Activated T-helper 1 cell treated with anti-CD3 and anti-CD28 coated beads, Interleukin-12 subunit alpha, Interleukin-12 subunit beta, Interleukin-2, Interleukin-4 antibody, amounts not matched to agents 30 ng/mL and 10 ng/mL and 1 ng/mL, durations not matched to agents 14 hours and 24 hours and 36 hours (primary cell): ENCODE data around the gene LTV1. TPM values are rescaled to one million over a fixed set of nuclear protein-coding genes. Genes with fewer than 3 reads are reported as not detected.
A peak's percentile ranks its signal among the peaks of the same experiment; 100 is the strongest.

Experiments used
- DNase-seq: peaks from one replicate; pipeline ENCODE4 v3.0.0; 2021; ENCODE audit warnings: low spot score
- H3K27ac Mint-ChIP-seq: one replicate; pipeline ENCODE4 v1.8.0; 2021; ENCODE audit warnings: mild to moderate bottlenecking, mixed read lengths
- H3K27me3 Mint-ChIP-seq: one replicate; pipeline ENCODE4 v1.8.0; 2022; ENCODE audit warnings: mild to moderate bottlenecking, moderate library complexity, mixed read lengths; ENCODE audit not compliant: insufficient read depth
- H3K36me3 Mint-ChIP-seq: one replicate; pipeline ENCODE4 v1.8.0; 2021; ENCODE audit warnings: low read depth, mixed read lengths
- H3K4me1 Mint-ChIP-seq: one replicate; pipeline ENCODE4 v1.8.0; 2021; ENCODE audit warnings: low read depth, mixed read lengths
- H3K4me3 Mint-ChIP-seq: one replicate; pipeline ENCODE4 v1.8.0; 2021; ENCODE audit warnings: mild to moderate bottlenecking, moderate library complexity, mixed read lengths
- H3K9me3 Mint-ChIP-seq: one replicate; pipeline ENCODE4 v1.8.0; 2021; ENCODE audit warnings: mixed read lengths
- intact Hi-C: fragments of 100-400 bp; cut with micrococcal nuclease; formaldehyde crosslinking; loops from one replicate; pipeline ENCODE4 v1.15.1; 2024
- total RNA-seq: library from RNA; stranded (reverse); gene quantifications from 2 replicates; pipeline ENCODE4 v1.2.3, GENCODE V29; 2022

The LTV1 gene
- total RNA-seq, 1 donor from 2014 or later = 63.0 TPM

DNA sequence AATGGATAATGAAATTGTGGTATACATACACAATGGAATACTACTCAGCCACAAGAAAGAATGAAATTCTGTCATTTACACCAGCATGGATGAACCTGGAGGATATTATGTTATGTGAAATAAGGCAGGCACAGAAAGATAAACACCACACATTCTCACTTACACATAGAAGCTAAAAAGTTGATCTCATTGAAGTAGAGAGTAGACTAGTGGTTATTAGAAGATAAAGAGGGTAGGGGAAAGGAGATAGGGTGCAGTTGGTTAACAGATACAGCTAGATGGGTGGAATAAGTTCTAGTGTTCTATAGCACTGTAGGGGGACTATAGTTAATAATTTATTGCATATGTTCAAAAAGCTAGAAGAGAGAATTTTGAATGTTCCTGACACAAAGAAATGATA, 25.5 kb upstream of the LTV1 start:
- Mint-ChIP-seq H3K4me1 (peaks cover under 1% of the 10 kb centered on the region), H3K36me3 (no peaks in the 10 kb centered on the region), H3K9me3 (no peaks in the 10 kb centered on the region), H3K27me3 (no peaks in the 10 kb centered on the region), H3K4me3 (no peak overlapping the region), H3K27ac (no peak overlapping the region)
- intact Hi-C loops = no loop called here
- no peak for DNase-seq

GRCh38 chr6:143821359-143821758, 21.8 kb upstream of the LTV1 start:
- no peak for DNase-seq
- intact Hi-C loops = no loop called here

GRCh38 chr6:143822584-143823024, 20.5 kb upstream of the LTV1 start:
- DNase-seq = no peak
- Mint-ChIP-seq H3K4me1 (no peaks in the 10 kb centered on the region), H3K4me3 (no peak overlapping the region), H3K36me3 (peaks cover 6% of the 10 kb centered on the region), H3K27me3 (no peaks in the 10 kb centered on the region), H3K9me3 (no peaks in the 10 kb centered on the region), H3K27ac (no peak overlapping the region)
- intact Hi-C loops = no loop called here

More at GRCh38 chr6:143821359-143821758, 21.8 kb upstream of the LTV1 start:
- no peaks in the 10 kb centered on the region for H3K9me3 Mint-ChIP-seq
- H3K4me1 Mint-ChIP-seq = no peaks in the 10 kb centered on the region
- H3K27ac Mint-ChIP-seq = no peak overlapping the region
- H3K4me3 Mint-ChIP-seq = no peak overlapping the region
- H3K36me3 Mint-ChIP-seq = peaks cover 6% of the 10 kb centered on the region
- H3K27me3 Mint-ChIP-seq = no peaks in the 10 kb centered on the region

- no peaks in the 10 kb centered on the region for H3K4me1 Mint-ChIP-seq
- no peak for DNase-seq
- intact Hi-C loops = no loop called here
- no peaks in the 10 kb centered on the region for H3K9me3 Mint-ChIP-seq
- peaks cover 6% of the 10 kb centered on the region for H3K36me3 Mint-ChIP-seq
- no peak overlapping the region for H3K27ac Mint-ChIP-seq
- no peak overlapping the region for H3K4me3 Mint-ChIP-seq
- no peaks in the 10 kb centered on the region for H3K27me3 Mint-ChIP-seq
These were observed 19.6 kb upstream of the LTV1 start for GRCh38 chr6:143823548-143823947.

DNA sequence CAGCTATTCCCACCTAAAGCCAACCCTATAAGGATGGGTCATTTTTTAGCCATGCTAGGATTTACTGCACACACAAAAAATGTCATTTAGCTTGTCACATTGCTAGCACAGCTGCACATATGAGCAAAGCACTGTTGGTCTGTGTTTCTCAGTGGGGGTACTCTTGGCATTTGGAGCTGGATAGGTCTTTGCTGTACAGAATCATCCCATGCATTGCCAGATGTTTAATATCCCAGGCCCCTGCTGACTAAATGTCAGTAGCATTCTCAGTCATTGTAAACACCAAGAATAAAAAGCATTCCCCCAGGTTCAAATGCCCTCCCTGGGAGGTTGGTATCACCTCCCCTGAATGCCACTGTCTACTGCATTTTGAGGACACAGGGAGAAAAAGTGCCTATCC, 14.6 kb upstream of the LTV1 start:
- Mint-ChIP-seq H3K4me1 (no peaks in the 10 kb centered on the region), H3K4me3 (no peak overlapping the region), H3K27me3 (no peaks in the 10 kb centered on the region), H3K27ac (no peak overlapping the region), H3K36me3 (peaks cover 6% of the 10 kb centered on the region), H3K9me3 (no peaks in the 10 kb centered on the region)
- intact Hi-C loops = no loop called here
- DNase-seq = no peak

DNA sequence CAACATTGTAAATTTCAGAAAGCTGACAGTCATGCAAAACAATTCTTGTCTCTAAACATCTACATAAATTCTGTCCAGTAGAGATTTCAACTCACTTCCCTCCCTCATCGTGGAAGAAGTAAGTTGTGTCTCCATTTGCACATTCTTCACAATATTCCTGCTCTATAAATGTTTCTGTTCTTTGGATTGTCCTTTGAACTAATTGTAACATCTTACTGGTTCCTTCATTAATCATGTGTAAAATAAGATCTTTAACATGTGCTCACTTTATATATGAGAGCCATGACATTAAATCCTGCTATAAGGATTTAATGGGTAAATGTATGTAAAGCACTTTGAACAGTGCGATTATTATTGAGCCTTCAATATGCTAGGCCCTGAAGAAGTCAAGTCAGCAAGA, 7.0 kb upstream of the LTV1 start:
- Mint-ChIP-seq H3K27me3 (no peaks in the 10 kb centered on the region), H3K9me3 (no peaks in the 10 kb centered on the region), H3K4me1 (no peaks in the 10 kb centered on the region), H3K27ac (no peak overlapping the region), H3K4me3 (no peak overlapping the region), H3K36me3 (no peaks in the 10 kb centered on the region)
- DNase-seq = no peak
- intact Hi-C loops = no loop called here

DNA sequence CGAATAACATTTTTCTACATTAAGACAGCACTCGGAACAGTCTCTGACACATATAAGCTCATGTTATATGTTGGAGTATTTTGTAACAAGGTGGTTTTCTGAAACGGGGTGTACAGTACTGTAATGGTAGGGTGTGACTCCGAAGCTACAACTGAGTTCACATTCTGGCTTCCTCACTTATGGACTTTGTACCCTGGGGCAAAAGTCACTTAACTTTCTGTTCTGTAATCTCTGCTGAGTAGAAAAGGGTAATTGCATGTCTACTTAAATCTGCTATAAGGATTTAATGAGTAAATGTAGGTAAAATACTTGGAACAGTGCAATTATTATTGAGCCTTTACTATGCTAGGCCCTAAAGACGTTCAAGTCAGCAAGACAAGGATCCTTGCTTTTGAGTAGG, 4.7 kb upstream of the LTV1 start:
- H3K36me3 Mint-ChIP-seq = no peaks in the 10 kb centered on the region
- no peak overlapping the region for H3K4me3 Mint-ChIP-seq
- no peaks in the 10 kb centered on the region for H3K27me3 Mint-ChIP-seq
- DNase-seq = no peak
- intact Hi-C loops = no loop called here
- no peaks in the 10 kb centered on the region for H3K9me3 Mint-ChIP-seq
- no peak overlapping the region for H3K27ac Mint-ChIP-seq
- peaks cover 7% of the 10 kb centered on the region for H3K4me1 Mint-ChIP-seq

DNA sequence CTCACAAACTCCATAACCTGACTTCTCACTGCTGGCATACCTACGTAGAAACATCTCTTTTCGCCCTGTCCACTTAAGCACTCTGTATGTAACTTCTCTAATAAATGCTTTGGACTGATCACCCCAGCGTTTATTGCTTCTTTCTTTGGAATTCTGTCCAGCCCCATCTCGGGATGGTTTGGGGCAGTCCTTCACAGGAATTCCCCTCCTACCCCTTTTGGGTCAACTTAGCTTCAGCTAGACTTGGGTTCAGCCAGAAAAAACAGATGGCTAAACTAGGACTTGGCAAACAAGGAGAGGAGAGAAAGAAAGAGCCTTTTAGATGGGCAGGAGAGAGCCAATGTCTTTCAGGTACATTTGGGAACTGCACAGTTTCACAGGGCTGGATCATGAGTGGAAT, 3.9 kb upstream of the LTV1 start:
- Mint-ChIP-seq H3K4me3 (no peak overlapping the region), H3K36me3 (peaks cover 4% of the 10 kb centered on the region), H3K27ac (no peak overlapping the region), H3K9me3 (no peaks in the 10 kb centered on the region), H3K4me1 (peaks cover 10% of the 10 kb centered on the region), H3K27me3 (no peaks in the 10 kb centered on the region)
- intact Hi-C loops = no loop called here
- no peak for DNase-seq

DNA sequence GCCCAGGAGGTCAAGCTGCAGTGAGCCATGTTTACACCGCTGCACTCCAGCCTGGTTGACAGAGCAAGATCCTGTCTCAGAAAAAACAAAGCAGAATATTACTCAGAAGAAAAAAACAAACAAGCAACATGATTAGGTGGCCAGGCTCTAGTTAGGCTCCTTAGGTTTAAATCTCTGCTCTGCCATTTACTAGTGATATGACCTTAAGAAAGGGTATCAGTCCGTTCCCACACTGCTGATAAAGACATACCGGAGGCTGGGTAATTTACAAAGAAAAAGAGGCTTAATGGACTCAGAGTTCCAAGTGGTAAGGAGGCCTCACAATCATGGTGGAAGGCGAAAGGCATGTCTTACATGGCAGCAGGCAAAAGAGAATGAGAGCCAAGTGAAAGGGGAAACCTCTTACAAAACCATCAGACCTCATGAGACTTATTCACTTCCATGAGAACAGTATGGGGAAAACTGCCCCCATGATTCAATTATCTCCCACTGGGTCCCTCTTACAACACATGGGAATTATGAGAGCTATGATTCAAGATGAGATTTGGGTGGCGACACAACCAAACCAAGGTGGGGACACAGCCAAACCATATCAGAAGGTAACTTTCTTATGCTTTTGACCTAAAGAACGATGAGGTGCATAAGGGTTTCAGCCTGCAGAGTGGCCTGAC, 2.4 kb upstream of the LTV1 start:
- peaks cover 11% of the 10 kb centered on the region for H3K36me3 Mint-ChIP-seq
- no peak overlapping the region for H3K27ac Mint-ChIP-seq
- intact Hi-C loops = loop anchor here (5.0 to 10.0 kb wide), 4 partner anchors 213 to 1897 kb away; partner anchors contain the start of genes EPM2A and STX11
- no peak for DNase-seq
- H3K27me3 Mint-ChIP-seq = no peaks in the 10 kb centered on the region
- no peak overlapping the region for H3K4me3 Mint-ChIP-seq
- H3K4me1 Mint-ChIP-seq = peaks cover 24% of the 10 kb centered on the region
- no peaks in the 10 kb centered on the region for H3K9me3 Mint-ChIP-seq

DNA sequence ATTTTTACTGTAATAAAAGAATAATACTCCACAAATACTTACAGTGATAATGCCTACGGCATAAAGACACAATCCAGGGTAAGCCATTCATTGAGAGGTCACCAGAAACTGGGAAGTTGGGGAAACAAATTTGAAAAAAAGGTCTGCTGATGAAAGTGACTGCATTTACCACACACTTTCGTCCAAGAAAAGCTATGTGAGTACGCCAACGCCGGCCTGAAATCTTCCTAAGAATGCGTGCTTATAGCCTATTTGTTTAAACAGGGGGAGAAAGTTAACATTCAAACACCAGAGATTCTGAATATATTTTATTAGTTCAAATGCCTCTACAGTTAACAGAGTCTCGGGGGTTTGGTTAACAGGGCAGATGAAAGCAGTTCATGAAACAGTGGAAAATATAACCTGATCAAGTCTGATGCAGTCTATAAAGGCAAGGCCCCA, 657 bp upstream of the LTV1 start:
- H3K27ac Mint-ChIP-seq = peak overlapping the region; percentile 95
- H3K4me1 Mint-ChIP-seq = peaks cover 29% of the 10 kb centered on the region
- no peaks in the 10 kb centered on the region for H3K27me3 Mint-ChIP-seq
- intact Hi-C loops = loop anchor here (2.0 to 10.0 kb wide), 10 partner anchors 14 to 1895 kb away; partner anchors contain the start of genes ADAT2, EPM2A, PEX3 and STX11
- no peak for DNase-seq
- H3K36me3 Mint-ChIP-seq = peaks cover 28% of the 10 kb centered on the region
- no peaks in the 10 kb centered on the region for H3K9me3 Mint-ChIP-seq
- peak overlapping the region; percentile 95 for H3K4me3 Mint-ChIP-seq

- peaks cover 38% of the 10 kb centered on the region for H3K36me3 Mint-ChIP-seq
- H3K9me3 Mint-ChIP-seq = no peaks in the 10 kb centered on the region
- no peak for DNase-seq
- intact Hi-C loops = loop anchor here (1.0 to 10.0 kb wide), 17 partner anchors 13 to 1894 kb away; partner anchors contain the start of genes ADAT2, EPM2A, FUCA2 and NMBR
- no peaks in the 10 kb centered on the region for H3K27me3 Mint-ChIP-seq
- peaks cover 33% of the 10 kb centered on the region for H3K4me1 Mint-ChIP-seq
- peak overlapping the region; percentile 95 for H3K4me3 Mint-ChIP-seq
- peak overlapping the region; percentile 95 for H3K27ac Mint-ChIP-seq
These were observed 500 bp downstream of the LTV1 start for GRCh38 chr6:143843677-143843999.

- H3K4me3 Mint-ChIP-seq = peak overlapping the region; percentile 95
- intact Hi-C loops = loop anchor here (5.0 to 10.0 kb wide), 4 partner anchors 217 to 1893 kb away; partner anchors contain the start of genes EPM2A and STX11
- H3K4me1 Mint-ChIP-seq = peaks cover 37% of the 10 kb centered on the region
- peaks cover 42% of the 10 kb centered on the region for H3K36me3 Mint-ChIP-seq
- peak overlapping the region; percentile 95 for H3K27ac Mint-ChIP-seq
- H3K27me3 Mint-ChIP-seq = no peaks in the 10 kb centered on the region
- no peaks in the 10 kb centered on the region for H3K9me3 Mint-ChIP-seq
- peak; percentile 7 for DNase-seq
These were observed 868 bp downstream of the LTV1 start for GRCh38 chr6:143844006-143844405.

DNA sequence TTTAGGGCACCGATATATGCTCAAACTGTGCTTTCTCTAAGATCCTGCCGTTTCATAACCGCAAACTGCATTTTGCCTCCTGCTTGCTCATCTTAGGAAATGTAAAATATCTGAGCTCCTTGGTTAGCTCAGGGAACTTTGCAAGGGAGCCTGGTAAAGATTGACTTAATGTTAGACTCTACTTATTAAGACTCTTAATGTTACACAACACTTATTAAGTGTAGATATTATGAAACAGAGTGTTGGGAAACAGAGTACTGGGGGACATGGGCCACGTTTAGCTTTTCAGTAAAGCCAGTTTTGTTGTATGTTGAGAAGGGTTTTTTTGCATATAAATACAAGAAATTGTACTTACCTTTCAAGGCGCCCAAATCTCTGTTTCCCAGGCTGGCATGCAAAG, 1.9 kb downstream of the LTV1 start:
- Mint-ChIP-seq H3K4me1 (peaks cover 47% of the 10 kb centered on the region), H3K27ac (no peak overlapping the region), H3K36me3 (peaks cover 52% of the 10 kb centered on the region), H3K4me3 (peak overlapping the region; percentile 37), H3K9me3 (no peaks in the 10 kb centered on the region), H3K27me3 (no peaks in the 10 kb centered on the region)
- DNase-seq = no peak
- intact Hi-C loops = loop anchor here (10.0 kb wide), 1 partner anchor 310 kb away; the partner anchor contains the start of gene STX11
